GM19467 (cell line): ENCODE measurements around the gene ANO10.
A peak's percentile ranks its signal among the peaks of the same experiment; 100 is the strongest.
"Not testable (repeated sequence)": the region's sequence is repeated elsewhere in the genome, so short reads cannot be mapped to it uniquely, and the experiment has no call there.

ENCODE experiments used
- ATAC-seq: cut with Tn5 transposase; IDR thresholded peaks from one replicate; pipeline ENCODE4 v1.9.1; 2021; ENCODE audit warnings: mild to moderate bottlenecking, moderate library complexity; ENCODE audit not compliant: unreplicated experiment

The ANO10 gene

DNA sequence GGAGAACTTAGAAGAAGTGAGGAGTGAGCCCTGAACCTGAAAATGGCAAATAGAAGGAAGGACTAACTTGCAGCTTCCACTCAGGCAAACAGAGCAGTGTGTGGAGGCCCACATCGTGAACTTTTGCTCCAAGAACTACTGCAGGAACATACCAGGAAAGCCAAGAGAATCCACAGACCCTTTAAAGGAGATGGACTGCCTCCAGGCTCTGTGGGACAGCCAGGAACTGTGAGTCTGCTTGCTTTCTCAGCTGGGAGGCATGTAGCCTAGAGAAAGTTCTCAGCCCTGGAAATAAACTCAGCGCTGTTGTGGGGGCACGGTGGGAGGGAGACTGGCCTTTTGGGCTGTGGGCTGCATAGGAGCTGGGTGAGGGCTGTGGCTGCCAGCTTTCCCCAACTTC lies 242.5 kb downstream of the ANO10 start:
- ATAC-seq = no peak

DNA sequence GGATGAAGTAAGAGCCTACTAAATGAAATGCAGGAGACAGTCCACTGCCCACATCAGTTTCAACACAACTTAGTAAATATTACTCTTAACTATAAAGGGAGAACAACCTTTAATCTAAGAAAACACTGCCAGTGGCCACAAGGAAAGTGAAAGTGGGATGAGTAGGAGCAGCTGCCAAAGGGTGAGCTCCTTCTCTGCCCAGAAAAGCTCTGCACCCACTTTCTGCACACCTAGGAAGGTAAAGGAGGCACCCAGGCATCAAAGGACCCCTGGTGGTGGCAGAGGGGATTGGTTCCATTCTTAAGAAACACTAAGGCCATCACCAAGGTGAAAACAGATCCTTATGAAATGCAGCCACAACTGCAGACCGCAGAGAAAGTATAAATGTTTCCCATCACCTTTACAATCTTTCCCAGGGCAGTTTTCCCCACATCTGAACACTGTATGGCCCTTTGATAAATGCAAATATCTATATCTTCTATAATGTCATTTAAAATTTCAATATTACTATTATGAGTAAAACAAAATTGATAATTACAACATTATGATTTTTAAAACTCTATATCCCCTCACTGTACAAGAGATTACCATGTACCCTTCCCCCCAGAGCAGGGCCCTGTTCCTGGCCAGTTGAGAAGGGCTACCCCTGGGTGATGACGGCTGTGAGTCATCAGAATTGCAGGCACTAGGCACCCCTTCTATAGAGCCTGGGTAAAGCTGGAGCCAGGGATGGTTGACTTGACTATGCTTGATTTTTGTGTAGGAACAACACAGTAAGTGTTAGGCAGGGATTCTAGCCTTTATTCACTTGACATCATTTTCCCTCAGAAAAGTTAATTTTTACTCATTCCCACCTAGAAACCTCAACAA lies 243.5 kb downstream of the ANO10 start:
- ATAC-seq = peak; percentile 66

DNA sequence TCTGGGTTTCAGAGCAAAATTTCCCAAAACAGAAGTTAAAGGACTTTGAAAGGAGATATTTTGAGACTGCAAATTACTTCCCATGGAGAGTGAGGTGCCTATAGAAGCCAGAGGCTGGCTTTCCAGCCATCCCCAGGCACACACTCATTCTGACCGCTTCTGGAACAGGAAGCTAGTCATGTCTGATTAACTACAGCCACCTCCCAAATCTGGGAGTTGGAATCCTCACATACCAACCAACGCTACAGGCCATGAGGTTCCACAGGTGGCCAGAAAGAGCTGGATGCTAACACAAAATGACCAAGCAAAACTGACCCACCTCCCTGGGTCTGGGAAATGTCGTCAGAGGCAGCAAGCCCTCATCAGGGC lies 248.3 kb downstream of the ANO10 start:
- no peak for ATAC-seq

DNA sequence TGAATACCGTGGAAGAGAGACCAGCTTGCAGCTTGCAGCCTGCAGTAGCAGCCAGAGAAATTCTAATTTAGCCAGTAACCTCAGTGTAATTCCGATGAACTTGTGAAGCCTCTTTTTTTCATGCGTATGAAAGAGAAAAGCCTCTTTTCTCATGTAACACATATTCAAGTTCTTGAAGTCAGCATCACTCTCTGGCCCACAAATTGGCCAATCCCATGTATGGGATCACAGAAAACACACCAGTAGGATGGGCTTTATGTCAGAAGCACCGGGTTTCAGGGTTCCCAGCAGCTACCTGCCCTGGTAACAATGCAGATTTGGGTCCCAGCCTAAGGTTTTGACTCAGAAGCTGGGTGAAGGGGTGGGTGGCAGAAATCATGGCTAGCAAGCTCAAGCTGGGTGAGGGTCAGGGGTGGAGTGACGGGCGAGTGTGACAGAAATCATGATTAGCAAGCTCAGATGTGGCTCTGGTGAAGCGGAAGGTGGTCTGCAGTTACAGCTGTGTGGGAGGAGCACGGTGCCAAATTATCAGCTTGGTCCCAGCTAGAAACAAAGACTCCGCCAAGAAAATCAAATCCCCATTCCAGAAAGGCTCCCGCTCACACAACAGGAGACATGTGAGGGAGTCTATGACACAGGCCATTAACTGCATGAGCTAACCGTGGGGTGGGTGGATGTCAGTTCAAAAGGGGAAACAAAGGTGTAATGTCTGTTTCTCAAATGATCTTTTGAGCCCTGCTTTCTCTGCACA lies 248.8 kb downstream of the ANO10 start:
- ATAC-seq = no peak

DNA sequence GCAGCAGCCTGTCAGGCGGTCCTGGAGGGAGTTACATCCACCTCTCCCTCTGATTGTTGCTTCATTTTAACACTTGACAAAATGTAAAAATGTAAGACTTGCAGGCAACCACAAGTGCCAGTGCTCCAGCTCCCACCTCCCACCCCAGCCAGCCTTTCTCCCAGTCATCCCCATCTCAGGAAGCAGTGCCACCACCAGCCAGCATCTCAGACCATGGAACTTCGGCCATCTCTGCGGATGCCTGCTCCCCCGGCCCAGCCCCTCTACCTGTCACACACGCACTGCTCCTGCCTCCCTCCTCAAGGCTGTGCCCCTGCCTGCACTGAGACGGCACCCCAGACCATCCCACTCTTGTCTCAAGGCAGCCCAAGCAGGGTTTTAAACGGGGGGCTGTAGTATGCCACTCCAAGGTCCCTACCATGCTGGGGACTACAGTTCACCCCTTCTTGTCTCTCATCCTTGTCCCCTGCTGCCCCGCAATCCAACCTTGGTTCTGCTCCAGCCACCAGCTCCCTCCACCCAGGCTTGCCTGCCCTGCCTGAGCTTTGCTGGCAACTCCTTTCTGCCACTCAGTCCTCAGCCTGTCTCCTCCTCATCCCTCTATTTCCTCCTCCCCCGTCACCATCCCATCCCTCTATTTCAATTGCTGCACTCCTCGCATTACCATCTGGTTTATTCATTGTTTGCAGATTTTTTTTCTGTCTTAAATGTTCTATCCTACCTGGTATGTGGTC lies 249.6 kb downstream of the ANO10 start:
- ATAC-seq = no peak

DNA sequence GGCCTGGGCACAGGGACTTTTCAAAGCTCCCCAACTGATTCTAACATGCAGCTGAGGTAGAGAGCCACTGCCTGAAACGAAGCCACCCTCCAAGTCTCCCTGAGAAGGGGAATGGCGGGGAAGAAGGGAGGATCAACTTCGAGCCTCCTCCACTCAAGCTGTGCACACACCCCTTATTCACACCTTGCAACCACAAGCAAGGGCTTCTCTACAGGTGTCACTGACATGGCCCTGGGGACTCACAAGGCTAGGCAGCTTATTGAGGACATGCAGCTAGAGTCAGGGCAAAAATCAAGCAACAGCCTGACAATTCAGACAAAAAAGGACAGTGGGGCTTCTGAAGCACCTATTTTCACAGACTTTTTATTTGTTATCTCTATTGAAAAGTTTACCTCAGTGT lies 250.3 kb downstream of the ANO10 start:
- no peak for ATAC-seq

DNA sequence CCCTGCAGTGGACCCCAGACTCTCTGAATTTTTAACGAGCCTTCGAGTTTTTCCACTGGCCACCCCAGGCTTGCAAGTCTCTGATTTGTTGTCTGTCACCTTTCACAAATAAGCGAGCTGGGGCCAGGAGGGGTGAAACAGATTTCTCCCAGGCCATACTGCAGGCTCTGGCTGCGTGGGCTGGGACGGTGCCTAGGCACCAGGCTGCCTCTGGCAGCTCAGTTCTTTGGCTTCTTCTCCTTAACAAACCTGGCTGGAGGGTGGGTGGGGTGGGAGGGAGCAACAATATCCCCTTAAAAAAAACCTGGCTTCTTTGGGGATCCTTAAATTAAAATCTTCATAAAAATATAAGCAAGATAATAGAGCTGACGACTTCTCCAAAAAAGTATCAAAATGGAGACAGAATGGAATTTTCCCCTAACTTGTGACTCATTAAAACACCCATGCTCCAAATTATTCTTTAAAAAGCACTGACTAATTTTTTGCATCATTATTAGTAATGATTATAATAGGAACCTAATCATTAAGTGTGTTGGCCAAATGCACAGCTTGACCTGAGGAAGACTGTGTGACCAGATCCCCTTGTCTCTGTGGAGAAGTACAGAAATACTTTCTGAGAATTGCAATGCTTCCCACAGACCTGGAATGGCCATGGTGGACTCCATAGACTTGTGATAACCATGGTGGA lies 251.4 kb downstream of the ANO10 start:
- ATAC-seq = no peak

DNA sequence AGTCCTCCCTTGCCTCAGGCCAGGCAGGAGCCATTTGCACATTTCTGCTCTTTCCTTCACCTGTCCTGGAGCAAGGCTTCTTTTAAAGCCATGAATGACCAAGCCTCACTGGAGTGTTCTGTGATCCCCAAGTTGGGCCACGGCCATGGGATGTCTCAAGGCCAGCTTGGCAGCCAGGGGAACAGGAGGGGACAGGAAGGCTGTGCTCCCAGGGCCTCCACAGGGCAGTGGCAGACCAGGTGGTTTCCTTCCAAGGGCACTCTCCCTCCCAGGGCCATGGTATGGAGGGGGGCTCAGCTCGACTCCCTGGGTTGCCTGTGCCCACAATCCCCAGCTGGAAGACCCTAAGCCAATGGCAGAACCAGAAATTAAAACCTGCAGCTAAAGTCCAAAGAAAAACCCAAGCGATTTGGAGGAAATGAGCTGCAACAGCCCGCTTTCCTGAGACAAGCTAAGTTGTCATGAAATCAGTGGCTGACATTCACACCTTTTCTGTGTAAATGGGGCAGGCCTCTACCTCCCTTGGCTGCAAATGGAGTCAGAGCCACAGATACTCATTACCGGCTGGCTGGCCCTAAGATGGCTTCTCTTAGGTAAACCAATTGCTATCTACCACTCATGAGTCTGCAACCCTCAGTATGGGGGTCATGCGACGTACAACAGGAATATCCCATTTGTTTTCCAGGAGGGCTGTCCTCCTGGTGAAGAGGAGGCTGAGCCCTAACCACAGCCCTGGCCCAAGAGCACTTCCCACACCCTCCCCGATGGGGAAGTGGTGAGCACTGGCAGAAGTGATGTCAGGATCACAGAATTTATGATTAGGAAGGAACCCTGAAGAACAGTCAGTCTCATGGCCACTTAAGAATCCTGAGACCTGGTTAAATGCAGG lies 252.2 kb downstream of the ANO10 start:
- ATAC-seq = no peak

DNA sequence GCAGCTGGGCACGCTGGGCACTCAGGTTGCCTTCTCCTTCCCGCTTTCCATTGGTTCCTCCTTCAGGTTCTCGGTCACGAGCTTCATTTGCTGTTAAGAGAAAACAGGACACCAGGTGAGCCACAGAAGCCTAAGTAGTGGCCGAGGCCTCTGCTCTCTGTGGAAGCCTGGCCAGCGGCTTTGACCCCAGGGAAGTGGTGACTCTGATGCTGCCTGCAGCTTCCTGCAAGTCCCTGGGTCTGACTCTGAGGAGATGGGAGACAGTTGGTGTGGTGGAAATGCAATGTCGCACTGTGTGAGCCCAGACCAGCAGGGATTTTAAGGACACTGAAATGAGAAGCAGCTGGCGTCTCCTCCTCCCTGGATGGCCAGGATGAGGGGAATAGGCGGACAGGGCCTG lies 254.9 kb downstream of the ANO10 start:
- no peak for ATAC-seq

DNA sequence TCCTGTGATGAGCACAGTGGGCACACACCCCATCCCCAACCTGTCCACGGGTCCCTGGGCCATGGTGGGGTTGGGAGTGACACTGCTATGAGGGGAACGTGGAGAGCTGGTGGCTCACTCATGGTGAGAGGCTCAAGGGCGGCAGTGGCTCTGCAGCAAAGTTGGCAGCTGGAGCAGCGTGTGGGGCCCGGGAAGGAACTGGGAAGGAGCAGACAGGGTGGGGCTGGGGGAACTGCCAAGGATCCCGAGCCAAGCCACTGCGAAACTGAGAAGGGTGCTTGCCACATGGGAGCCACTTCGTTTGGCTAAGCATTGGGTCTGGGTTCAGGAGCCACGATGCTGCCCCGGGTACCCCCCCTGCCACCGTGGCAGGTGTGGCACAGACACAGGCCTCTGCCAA lies 255.3 kb downstream of the ANO10 start:
- no peak for ATAC-seq

DNA sequence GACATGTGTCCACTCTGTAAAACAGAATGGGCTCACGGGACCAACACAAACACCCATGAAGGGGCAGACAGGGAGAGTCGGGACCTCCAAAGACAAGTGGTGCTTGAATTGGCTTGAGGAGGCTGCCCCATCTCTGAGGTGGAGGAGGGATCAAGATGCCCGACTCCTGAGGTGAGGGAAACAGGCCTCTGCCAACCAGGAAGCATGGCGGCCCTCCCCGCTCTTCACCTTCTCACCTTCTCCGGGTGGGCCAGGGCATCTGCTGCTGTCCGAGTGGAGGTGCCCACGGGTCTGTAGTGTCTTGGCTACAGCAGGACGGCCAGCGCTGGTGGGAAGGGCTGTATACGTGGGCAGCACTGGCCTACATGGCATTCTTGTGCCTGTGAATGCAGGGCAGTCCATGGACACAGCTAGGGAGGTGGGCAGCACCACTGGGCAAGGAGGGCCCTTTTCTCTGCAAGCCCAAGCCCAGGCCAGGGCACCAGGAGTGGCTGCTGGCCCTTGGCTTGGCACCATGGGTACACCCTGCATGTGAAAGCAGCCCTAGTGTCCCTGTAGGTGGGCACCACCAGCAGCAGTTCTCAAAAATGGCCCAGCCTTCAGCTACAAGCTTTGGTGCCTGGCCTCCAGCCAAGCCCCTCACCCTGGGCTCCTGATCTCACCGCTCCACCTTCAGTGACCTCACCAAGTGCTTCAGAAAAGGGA lies 256.1 kb downstream of the ANO10 start:
- ATAC-seq = no peak

DNA sequence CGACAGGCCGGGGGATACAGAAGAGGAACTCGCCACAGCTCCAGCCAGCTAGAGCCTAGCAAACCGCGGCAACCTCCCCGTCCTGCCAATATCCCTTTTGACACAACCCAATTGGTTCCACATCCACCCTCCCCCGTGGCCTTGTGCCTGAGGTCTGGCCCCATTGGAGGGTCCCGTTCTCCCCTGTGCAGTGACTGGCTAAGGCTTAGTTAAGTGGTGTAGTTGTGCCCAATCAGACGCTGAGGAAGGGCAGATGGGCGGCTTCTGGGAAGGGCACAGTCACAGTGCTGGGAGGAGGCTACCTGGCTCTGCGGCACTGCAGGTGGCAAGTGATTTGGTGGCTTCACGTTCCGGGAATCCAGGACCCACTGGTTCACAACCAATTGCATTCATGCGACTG lies 256.9 kb downstream of the ANO10 start:
- ATAC-seq = no peak

DNA sequence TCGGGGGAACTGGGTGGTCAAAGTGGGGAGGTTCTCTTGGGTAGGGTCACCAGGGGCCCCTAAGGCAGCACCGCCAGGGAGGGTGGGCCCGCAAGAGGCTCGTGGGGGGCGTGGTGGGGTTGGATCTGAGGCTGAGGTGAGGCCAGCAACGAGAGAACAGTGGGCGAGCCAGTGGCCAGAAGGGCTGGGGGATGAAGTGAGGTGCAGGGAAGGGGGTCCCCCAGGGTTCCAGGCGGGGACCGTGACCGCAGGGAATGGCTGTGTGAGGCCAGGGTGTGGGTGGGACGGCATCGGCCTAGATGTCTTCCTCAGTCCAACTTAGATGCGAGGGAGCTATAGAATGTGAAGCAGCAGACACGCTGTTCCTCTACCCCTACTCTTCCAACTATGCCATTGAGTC lies 257.3 kb downstream of the ANO10 start:
- no peak for ATAC-seq

DNA sequence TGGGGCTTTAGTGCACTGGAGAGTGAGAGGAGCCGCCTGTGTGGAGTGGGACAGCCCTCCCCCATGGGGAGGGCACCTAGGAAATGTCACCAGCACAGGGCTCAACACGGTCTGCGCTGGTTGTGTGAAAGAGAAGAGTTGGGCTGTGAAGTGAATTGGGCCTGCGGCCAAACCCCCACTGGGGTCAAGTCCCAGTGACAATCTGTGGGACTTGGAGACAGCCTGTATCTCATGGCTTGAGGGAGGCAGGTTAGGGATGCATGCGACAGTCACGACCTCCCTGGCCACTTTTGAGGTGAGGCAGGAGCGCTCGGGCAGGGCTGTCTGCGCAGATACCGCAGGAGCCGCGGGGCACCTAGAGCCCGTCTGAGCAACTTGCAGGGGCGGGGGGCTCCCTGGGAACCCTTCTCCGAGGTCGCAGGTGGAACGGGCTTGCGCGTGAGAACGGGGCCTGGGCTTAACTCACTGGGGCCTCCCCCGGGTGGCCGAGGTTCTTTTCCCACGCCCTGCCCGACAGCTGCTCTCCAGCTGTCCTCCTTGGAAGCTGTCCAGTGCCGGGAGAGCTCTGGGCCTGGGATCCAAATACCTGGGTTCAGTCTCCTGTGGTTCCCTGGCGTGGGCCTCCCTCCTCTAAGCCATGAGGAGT lies 258.1 kb downstream of the ANO10 start:
- no peak for ATAC-seq

DNA sequence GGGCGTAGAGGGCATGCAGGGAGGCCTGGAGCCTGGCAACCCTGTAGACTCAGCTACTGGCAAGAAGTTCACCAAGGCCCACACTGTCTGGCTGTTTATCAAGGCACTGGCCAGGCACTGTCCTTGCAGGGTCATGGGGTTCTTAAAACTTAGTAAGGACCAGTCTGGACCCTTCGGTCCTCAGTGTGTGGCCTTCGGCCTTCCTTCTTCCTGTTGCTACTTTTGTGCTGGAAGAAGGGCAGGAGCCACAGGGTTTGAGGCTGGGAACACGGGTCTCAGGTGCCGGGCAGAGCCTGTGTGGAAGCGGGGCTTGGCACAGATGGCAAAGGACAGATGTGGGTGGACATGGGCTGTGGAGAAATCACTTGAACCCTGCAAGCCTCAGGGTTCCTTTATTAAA lies 258.9 kb downstream of the ANO10 start:
- ATAC-seq = no peak

DNA sequence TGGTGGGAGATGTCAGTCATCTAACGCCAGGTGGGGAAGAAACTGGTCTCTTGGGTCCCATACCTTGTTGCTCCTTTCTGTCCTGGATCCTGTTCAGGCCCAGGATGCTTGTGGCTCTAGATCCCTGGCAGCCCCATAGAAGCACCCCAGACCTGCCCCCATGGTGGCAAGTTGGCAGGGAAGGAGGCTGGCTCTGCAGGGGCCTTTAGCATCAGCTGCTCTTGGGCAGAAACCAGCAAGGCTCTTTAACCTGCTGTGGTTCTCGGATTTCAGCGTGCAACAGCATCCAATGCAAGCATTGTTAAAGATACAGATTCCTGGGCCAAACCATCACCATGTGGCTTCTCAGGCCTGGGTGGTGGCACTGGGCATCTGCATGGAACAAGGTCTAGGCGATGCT lies 259.6 kb downstream of the ANO10 start:
- no peak for ATAC-seq

DNA sequence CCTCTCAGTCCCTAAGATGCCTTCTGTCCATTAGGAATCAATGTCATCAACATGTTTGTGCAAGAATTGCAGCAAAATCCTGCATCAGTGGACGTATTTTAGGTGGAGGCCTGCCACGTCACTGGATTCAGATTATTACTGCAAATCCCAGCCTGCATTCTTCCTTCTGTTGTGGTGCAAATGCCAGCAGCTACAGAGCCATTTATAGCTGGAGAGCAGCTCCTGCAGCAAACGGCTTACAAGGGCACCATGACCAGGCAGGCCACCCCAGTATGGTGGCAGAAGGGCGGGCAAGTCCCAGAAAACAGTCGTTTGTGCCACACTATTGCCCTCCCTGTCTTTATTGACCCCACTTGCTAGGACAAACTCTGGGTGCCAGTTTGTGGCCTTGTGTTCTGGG lies 260.7 kb downstream of the ANO10 start:
- ATAC-seq = no peak

DNA sequence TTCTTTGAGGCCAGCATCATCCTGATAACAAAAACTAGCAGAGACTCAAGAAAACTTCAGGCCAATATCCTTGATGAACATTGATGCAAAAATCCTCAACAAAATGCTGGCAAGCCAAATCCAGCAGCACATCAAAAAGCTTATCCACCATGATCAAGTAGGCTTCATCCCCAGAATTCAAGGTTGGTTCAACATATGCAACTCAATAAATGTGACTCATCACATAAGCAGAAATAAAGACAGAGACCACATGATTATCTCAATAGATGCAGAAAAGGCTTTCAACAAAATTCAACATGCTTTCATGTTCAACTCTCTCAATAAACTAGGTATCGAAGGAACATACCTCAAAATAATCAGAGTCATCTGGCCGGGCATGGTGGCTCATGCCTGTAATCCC lies 265.8 kb downstream of the ANO10 start:
- ATAC-seq = not testable (repeated sequence)
